ENCODE data around the gene NADK. TPM values are rescaled to one million over a fixed set of nuclear protein-coding genes. Genes with fewer than 3 reads are reported as not detected.

The NADK gene
- total and polyA plus RNA-seq, 2 donors (not counting 1 experiment from before 2014, with no cell fraction given), result 149 to 184 TPM

GRCh38 chr1:1775327-1776226 lies 2.7 kb downstream of the NADK start:
- POLR2A ChIA-PET, result interaction anchor here (0.7 to 0.9 kb wide), 2 partner anchors 132 to 133 kb away, joined by 3 read pairs; no protein-coding TSS in a partner anchor
- no peak for ATAC-seq (ENCODE audit: low read depth)
- peak overlapping the region; percentile 94 for H3K27ac Mint-ChIP-seq

More at GRCh38 chr1:1775327-1776226, 2.7 kb downstream of the NADK start:
- DNase-seq, result peak; percentile 75
- no peak for TF ChIP-seq CTCF (IDR thresholded peaks at IDR 0.05)
- TF ChIP-seq EZH2 (IDR thresholded peaks at IDR 0.05; ENCODE audit: borderline replicate concordance, insufficient read depth, low read depth, low read length, poor library complexity, severe bottlenecking), result no peak
- Mint-ChIP-seq H3K4me1 (peaks cover 57% of the 10 kb centered on the region), H3K27me3 (no peaks in the 10 kb centered on the region), H3K9me3 (ENCODE audit: insufficient read depth) (peaks cover 4% of the 10 kb centered on the region), H3K4me3 (peak overlapping the region; percentile 75)
- intact Hi-C loops (cut with micrococcal nuclease), result no loop called here
- Histone ChIP-seq H3K4me3 (ENCODE audit: control extremely low read depth in 1 of 5, extremely low read depth in 1 of 5, insufficient read depth in 1 of 5, low read depth in 2 of 5, low read length in 4 of 5) (peak overlapping the region; percentile 1 to 42 (median 1)), H3K36me3 (replicated peaks in 1 of 2; ENCODE audit: control extremely low read depth in 1 of 2, control insufficient read depth in 1 of 2, extremely low read depth in 1 of 2, insufficient read depth in 2 of 2, low read length in 1 of 2) (peaks cover 0 to 16% of the 10 kb centered on the region in 2 experiments), H3K9me3 (ENCODE audit: control extremely low read depth in 1 of 3, control insufficient read depth in 2 of 3, insufficient read depth in 1 of 3, low read length in 2 of 3) (no peaks in the 10 kb centered on the region), H3K79me2 (ENCODE audit: control insufficient read depth, insufficient read depth, low read length) (peaks cover 74% of the 10 kb centered on the region), H3K27me3 (replicated peaks in 1 of 4; ENCODE audit: control extremely low read depth in 1 of 4, control insufficient read depth in 3 of 4, insufficient read depth in 4 of 4, low read length in 3 of 4) (no peaks in the 10 kb centered on the region), H3K27ac (ENCODE audit: low read length in 2 of 2) (peak overlapping the region; percentile 61 to 94), H3K9ac (ENCODE audit: low read length) (peak overlapping the region; percentile 46), H3K4me1 (ENCODE audit: control insufficient read depth in 2 of 2, insufficient read depth in 2 of 2, low read length in 2 of 2) (peaks cover 46 to 56% of the 10 kb centered on the region in 2 donors), H4K20me1 (ENCODE audit: control insufficient read depth, insufficient read depth, low read length, poor library complexity, severe bottlenecking) (peaks cover 32% of the 10 kb centered on the region), H3K4me2 (replicated peaks; ENCODE audit: low read depth, low read length, poor library complexity, severe bottlenecking) (peak overlapping the region; percentile 94), H2AFZ (ENCODE audit: insufficient read depth, low read depth, low read length, poor library complexity, severe bottlenecking) (peak overlapping the region; percentile 25)
- 23% methylated on average over 11 of the region's 11 CpGs for WGBS (ENCODE audit: insufficient coverage)
- CTCF ChIA-PET, result interaction anchor here (0.9 to 2.7 kb wide), 3 partner anchors 72 to 132 kb away, joined by 3 to 31 read pairs (median 5); no protein-coding TSS in a partner anchor
